WTC11 (cell line): Measurements from ENCODE around the gene RHOJ.

Source experiments
- MXD4 ChIP-seq: fragments of 250-450 bp; sonication (Bioruptor Pico); IDR thresholded peaks from 2 replicates; pipeline ENCODE4 v1.8.0; 2021; ENCODE audit warnings: mild to moderate bottlenecking, moderate library complexity, borderline replicate concordance
- NFE2L1 ChIP-seq: sonication (generic); formaldehyde crosslinking; IDR thresholded peaks from 2 replicates; pipeline ENCODE4 v1.8.1; 2023; ENCODE audit warnings: missing genetic modification reagents
- SMAD4 ChIP-seq: sonication (generic); formaldehyde crosslinking; IDR thresholded peaks from 2 replicates; pipeline ENCODE4 v1.8.0; 2022; ENCODE audit warnings: mild to moderate bottlenecking, missing genetic modification reagents
- TF ChIP-seq, protein P1 (sequence below): fragments of 200-600 bp; IDR thresholded peaks from 2 replicates; pipeline ENCODE4 v1.8.0; 2022; ENCODE audit warnings: antibody characterized with exemption

DNA sequence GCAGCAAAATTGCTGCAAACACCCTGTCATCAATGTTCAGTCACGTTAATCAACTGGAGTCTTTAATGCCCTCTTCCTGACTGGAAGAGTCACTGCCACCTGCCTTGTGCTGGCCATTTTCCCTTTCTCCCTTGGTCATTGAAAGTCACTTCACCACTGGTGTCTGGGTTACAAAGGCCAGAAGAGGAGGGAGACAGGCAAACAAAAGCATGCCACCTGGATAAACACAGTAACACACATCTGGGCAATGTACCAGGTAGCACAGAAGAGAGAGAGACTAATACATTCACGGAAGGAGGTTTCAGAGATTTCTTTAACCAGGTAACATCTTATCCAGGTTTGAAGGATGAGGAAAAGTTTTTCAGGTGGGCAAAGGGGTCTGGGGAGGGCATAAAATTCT lies 81.8 kb downstream of the RHOJ start:
- TF ChIP-seq, protein P1, sequence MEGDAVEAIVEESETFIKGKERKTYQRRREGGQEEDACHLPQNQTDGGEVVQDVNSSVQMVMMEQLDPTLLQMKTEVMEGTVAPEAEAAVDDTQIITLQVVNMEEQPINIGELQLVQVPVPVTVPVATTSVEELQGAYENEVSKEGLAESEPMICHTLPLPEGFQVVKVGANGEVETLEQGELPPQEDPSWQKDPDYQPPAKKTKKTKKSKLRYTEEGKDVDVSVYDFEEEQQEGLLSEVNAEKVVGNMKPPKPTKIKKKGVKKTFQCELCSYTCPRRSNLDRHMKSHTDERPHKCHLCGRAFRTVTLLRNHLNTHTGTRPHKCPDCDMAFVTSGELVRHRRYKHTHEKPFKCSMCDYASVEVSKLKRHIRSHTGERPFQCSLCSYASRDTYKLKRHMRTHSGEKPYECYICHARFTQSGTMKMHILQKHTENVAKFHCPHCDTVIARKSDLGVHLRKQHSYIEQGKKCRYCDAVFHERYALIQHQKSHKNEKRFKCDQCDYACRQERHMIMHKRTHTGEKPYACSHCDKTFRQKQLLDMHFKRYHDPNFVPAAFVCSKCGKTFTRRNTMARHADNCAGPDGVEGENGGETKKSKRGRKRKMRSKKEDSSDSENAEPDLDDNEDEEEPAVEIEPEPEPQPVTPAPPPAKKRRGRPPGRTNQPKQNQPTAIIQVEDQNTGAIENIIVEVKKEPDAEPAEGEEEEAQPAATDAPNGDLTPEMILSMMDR = no peak
- TF ChIP-seq MXD4 (CRISPR knock-in tag) (no peak), NFE2L1 (CRISPR knock-in tag) (no peak), SMAD4 (CRISPR knock-in tag) (no peak)
